DOHH2 (cell line): ENCODE measurements around the gene GRAMD2B.

Experiments
- CTCF ChIP-seq: fragments of 200-600 bp; sonication (generic); IDR thresholded peaks from one replicate; pipeline ENCODE4 v1.5.1; 2014; ENCODE audit warnings: antibody characterized with exemption, mild to moderate bottlenecking, low read depth, low read length; ENCODE audit not compliant: poor library complexity, severe bottlenecking
- EZH2phosphoT487 ChIP-seq: fragments of 200-600 bp; sonication (generic); IDR thresholded peaks from 2 replicates; pipeline ENCODE4 v1.6.1; 2017; ENCODE audit warnings: borderline replicate concordance, mild to moderate bottlenecking, antibody characterized with exemption, low read length, moderate library complexity, mixed read lengths

GRCh38 chr5:126422994-126423788 lies at the start of gene GRAMD2B:
- TF ChIP-seq CTCF (no peak), EZH2phosphoT487 (no peak)
